Activated T-helper 1 cell treated with Interleukin-2 at 50 U/mL for 16 hours (primary cell): ENCODE results near the gene IFT25.
"Not testable (repeated sequence)": the region's sequence is repeated elsewhere in the genome, so short reads cannot be mapped to it uniquely, and the experiment has no call there.

Experiments used
- DNase-seq: peaks from one replicate; pipeline ENCODE4 v3.0.0-alpha.2; 2020; ENCODE audit warnings: low read depth

The IFT25 gene

GRCh38 chr1:53883600-53883999 lies 61.9 kb downstream of the IFT25 start:
- DNase-seq = not testable (repeated sequence)

- not testable (repeated sequence) for DNase-seq
These were observed 63.6 kb downstream of the IFT25 start for GRCh38 chr1:53881853-53882252.

DNA sequence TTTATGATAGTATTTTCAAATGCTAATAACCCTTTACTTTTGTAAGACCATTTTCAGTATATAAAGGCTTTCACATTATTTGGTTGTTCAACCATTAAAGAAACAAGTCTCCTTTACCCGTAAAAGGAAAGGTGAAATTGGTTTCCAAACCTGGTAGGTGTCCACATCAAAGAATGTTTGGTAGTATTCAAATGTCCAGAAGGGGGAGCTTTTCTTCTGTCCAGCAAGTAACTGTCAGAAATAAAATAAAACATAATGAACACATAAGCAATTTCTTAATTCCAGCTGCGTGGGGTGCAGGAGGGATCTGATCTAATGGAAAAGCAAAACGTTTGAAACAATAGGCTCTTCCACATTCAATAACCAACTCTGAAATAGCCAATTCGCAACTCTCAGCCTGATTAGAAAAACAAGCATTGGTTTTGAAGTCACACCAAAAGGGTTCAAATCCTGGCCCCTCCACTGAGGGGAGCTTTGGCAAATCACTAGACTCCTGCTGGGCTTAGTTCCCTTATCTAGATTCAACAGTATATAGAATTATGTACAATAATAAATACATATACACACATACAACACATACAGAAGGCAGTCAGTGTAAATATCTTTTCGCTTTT lies 66.9 kb downstream of the IFT25 start:
- no peak for DNase-seq

GRCh38 chr1:53875150-53875549 lies 70.3 kb downstream of the IFT25 start:
- not testable (repeated sequence) for DNase-seq

GRCh38 chr1:53871773-53872484 lies 73.6 kb downstream of the IFT25 start:
- DNase-seq = no peak
